Left cardiac atrium (tissue), 4 donors: ENCODE results near the gene IL12RB2. TPM values are rescaled to one million over a fixed set of nuclear protein-coding genes. Genes with fewer than 3 reads are reported as not detected.
A peak's percentile ranks its signal among the peaks of the same experiment; 100 is the strongest.

Source experiments
- ATAC-seq, 2 donors: fragments of 200-7000 bp; cut with Tn5 transposase; one replicate each; pipeline ENCODE4 v1.9.1; 2020; ENCODE audit warnings: mild to moderate bottlenecking in 2 of 2, moderate library complexity in 2 of 2
- DNase-seq: peaks from one replicate; pipeline ENCODE4 v3.0.0-alpha.2; 2020
- intact Hi-C, 2 donors: fragments of 100-400 bp; cut with DNase I; formaldehyde crosslinking; loops; one replicate each; pipeline versions ENCODE4 v1.14.1 to v1.15.1; 2022 to 2023
- total RNA-seq, 2 donors: library from RNA; stranded (reverse); fragmentation: NEBNext Ultra II Directional; extraction: Animal tissue kit (Norgen Biotek cat#: 25700); gene quantifications; one replicate each; pipeline ENCODE4 v1.2.1, GENCODE V29; 2021
- donor health status: DM: no; HTN: yes; CAD: no.
- donor health status: DM: no; HTN: yes; CAD: no; lungs with severe emphysema.
- donor health status: DM: yes; HTN: yes; CAD: no.
- donor health status: Dilated cardiomyopathy.

Gene IL12RB2
- total RNA-seq, 2 donors from 2014 or later: 0.63 to 2.9 TPM

- ATAC-seq (no peak), DNase-seq (no peak)
- intact Hi-C loops: no loop called here
These were observed 463 bp downstream of the IL12RB2 start for GRCh38 chr1:67308136-67308535.

DNA sequence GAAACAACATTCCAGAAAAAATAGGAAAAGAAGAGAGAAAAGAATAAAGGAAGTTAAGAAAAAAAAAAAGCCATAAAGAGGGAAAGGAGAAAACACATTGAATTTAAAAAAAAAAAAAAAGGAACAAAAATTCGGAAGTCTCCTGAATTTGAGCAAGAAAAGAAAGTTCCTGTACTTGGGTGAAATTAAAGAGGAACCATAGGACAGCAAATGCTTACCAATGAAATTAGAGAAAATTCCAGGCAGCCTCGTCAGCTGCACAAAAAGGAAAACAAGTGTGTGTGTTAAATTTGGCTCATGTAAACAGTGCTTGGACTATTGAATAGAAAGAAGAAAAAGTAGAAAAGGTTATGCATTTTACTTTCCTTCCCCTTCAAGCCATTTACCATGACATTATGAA, 4.9 kb downstream of the IL12RB2 start:
- ATAC-seq (no peak), DNase-seq (no peak)
- intact Hi-C loops: no loop called here

DNA sequence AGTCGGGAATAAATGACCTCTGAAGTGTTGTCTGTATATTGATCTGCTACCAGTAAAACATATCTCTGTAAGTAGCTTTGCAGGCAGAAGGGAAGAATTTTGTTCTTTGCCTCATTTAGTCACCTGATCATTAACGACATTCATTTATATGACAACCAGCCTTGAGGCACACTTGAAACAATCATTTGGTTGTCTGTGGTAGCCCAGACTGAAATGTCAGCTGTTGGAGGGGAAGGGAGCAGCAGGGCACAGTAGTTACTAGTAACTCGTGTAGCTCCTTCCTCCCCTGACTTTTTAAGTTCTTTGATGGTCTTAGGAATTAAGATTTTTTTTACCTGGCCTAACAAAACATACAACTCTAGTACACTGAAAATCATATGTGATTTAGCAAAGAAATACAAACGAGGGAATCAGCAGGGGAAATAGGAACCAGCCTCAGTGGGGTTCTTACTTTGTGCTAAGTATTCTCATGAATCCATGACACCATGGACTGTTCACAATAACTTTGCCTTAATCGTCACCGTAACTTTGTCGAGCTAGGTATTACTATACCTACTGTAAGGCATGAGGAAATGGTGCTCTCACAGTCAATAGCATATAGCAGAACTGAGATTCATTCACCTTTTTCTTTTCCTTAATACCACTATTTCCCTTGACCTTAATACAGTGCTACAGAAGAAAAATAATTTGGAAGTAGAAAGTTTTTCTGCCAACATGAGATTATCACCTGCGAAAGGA, 6.4 kb downstream of the IL12RB2 start:
- DNase-seq: no peak
- intact Hi-C loops: no loop called here
- no peak for ATAC-seq

DNA sequence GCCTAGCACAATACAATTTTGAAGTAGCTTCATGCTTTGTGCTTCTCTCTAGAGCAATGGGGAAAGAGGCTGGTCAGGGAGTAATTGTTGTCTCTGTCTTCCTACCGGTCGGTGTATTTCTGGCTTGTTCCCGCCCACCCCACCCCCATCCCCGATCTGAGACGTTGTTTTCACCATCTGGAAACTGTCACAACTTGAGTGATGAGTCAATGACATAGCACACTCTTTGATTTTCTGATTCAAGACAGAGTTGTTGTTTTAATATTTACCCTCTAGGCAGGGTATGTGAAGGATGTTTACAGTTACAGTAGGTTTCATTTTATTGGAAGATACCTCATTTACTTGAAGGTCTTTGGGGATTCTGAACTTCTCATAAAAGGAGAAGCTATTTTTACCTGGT, 7.0 kb downstream of the IL12RB2 start:
- DNase-seq: no peak
- ATAC-seq: no peak
- intact Hi-C loops: no loop called here

DNA sequence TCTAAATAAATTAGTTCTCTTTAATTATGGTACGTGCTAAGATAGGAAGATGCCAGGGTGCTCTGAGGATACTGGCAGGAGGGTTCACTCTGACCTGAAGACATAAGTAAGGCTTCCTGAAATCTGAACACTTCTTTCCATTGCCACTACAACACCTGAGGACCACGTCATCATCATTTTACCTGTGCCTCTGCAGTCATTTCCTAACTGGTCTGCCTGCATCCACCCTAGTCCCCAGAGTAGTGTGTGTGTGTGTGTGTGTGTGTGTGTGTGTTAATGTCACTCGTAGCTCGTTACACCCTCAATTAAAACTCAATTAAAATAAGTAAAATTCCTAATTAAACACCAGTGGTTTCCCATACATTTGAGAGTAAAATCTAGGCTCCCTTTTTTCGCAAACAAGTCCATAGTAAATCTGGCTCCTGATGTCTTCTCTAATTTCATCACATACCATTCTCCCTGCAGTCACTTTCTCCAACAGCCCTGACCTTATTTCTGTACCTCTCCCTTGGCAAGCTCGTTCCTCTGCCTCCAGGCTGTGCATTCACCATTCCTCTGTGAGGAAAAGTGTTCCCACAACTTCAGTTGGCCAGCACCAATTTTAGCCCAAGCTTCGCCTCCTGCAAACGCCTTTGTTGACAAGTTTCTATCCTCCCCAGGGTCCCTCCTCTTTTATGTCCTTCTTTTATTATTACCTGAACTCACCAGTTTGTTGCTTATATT, 8.7 kb downstream of the IL12RB2 start:
- DNase-seq (no peak), ATAC-seq (no peak)
- intact Hi-C loops: no loop called here

GRCh38 chr1:67316918-67317317, 9.2 kb downstream of the IL12RB2 start:
- no peak for ATAC-seq
- DNase-seq: no peak
- intact Hi-C loops: no loop called here

GRCh38 chr1:67317803-67318202, 10.1 kb downstream of the IL12RB2 start:
- DNase-seq (no peak), ATAC-seq (no peak)
- intact Hi-C loops: no loop called here

DNA sequence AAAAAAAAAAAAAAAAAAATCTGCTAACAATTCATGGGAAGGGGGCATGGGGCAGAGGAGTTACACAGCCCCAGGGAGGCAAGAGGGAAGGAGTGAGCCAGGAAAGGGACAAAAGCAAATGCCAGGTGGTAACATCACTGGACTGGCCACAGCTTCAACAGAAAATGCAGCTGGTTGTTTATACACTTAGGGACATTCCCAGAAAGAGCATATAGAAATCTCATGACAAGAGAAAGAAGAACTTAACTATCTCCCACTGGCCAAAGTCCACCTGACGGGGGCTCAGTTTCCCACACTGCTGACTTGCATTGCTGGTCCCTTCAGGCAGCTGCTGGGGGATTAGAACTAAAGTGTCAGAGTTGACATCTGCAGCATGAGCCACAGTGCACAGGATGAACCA, 14.8 kb downstream of the IL12RB2 start:
- ATAC-seq (no peak), DNase-seq (no peak)
- intact Hi-C loops: no loop called here

GRCh38 chr1:67323087-67323486, 15.4 kb downstream of the IL12RB2 start:
- ATAC-seq (no peak), DNase-seq (no peak)
- intact Hi-C loops: no loop called here

GRCh38 chr1:67324068-67324467, 16.4 kb downstream of the IL12RB2 start:
- DNase-seq: no peak
- no peak for ATAC-seq
- intact Hi-C loops: no loop called here

- intact Hi-C loops: no loop called here
- no peak for ATAC-seq
- no peak for DNase-seq
These were observed 20.3 kb downstream of the IL12RB2 start for GRCh38 chr1:67327864-67328466.

- intact Hi-C loops: no loop called here
- peak in 1 of 2 donors; percentile 19 for ATAC-seq
- DNase-seq: no peak
These were observed 25.2 kb downstream of the IL12RB2 start for GRCh38 chr1:67332653-67333529.

GRCh38 chr1:67333603-67334002, 25.9 kb downstream of the IL12RB2 start:
- intact Hi-C loops: no loop called here
- no peak for DNase-seq
- no peak for ATAC-seq

GRCh38 chr1:67335411-67335810, 27.7 kb downstream of the IL12RB2 start:
- intact Hi-C loops: no loop called here
- DNase-seq (no peak), ATAC-seq (no peak)

DNA sequence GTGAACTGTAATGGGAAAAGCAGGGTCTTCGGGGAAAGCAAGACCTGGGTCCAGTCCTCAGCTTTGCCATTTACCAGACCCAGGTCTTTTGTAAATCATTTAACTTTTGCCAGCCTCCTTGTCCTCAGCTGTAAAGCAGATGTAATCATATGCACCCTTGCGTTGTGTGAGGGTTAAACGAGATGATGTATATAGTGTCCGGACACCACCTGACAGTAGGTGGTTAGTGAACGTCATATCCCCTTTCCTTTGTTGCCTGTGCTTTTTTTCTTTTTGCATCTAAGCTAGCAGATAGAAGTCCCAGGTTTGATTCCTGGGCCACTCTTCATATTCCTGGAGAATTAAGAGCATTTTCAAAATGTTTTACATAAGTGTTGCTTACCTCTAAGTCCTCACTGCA, 28.5 kb downstream of the IL12RB2 start:
- no peak for ATAC-seq
- no peak for DNase-seq
- intact Hi-C loops: no loop called here

- ATAC-seq (no peak), DNase-seq (no peak)
- intact Hi-C loops: no loop called here
These were observed 29.1 kb downstream of the IL12RB2 start for GRCh38 chr1:67336783-67337182.

- DNase-seq: no peak
- no peak for ATAC-seq
- intact Hi-C loops: no loop called here
These were observed 31.0 kb downstream of the IL12RB2 start for GRCh38 chr1:67338642-67339041.

DNA sequence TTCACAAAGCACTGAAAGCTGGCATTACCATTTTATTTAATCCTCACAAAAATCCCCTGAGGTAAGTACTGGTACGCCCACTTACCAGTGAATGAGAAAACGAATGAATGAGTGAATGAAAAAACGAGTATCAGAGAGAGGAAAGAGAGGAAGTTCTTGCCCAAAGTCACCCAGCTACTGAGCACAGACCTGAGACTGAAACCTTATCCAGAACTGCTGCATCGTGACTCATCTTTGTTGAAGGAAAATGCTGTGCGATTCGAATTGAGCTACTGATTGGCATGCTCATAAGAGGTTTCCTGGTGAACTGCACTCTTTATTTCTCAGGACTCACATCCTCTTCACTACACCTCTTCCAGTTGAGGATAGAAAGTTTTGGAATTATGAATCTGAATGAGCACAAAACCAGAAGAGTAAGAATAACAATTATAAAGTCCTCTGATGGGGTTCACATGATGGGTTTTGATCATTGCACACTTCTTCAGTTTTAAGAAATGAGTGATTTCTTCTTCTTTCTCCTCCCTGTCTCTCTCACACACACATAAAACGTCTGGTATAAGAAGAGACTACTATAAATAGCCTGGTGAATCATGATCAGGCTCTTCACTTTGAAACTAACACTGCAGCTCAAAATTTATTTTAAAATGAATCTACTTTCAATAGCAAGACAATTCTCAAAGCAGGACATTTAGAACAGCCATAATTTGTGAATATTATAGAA, 32.1 kb downstream of the IL12RB2 start:
- ATAC-seq (peak; percentile 50 to 84), DNase-seq (no peak)
- intact Hi-C loops: no loop called here
